Hepatocyte (in vitro differentiated cells): Measurements from ENCODE around the gene HERC4. TPM values are rescaled to one million over a fixed set of nuclear protein-coding genes. Genes with fewer than 3 reads are reported as not detected.
"Not testable (repeated sequence)": the region's sequence is repeated elsewhere in the genome, so short reads cannot be mapped to it uniquely, and the experiment has no call there.

Experiments used
- DNase-seq: peaks from one replicate; pipeline ENCODE4 v3.0.0-alpha.2; 2016; ENCODE audit warnings: low spot score
- H2AFZ ChIP-seq: fragments of 200-600 bp; sonication (generic); 2 replicates; pipeline ENCODE4 v1.6.0; 2016; ENCODE audit warnings: antibody characterized with exemption, mild to moderate bottlenecking
- H3K27ac ChIP-seq: fragments of 200-600 bp; sonication (generic); 2 replicates; pipeline ENCODE4 v1.5.1; 2016; ENCODE audit warnings: mild to moderate bottlenecking
- H3K27me3 ChIP-seq: fragments of 200-600 bp; sonication (generic); 2 replicates; pipeline ENCODE4 v1.6.1; 2016
- H3K36me3 ChIP-seq: fragments of 200-600 bp; sonication (generic); replicated peaks from 2 replicates; pipeline ENCODE4 v1.5.1; 2016; ENCODE audit warnings: low read depth; ENCODE audit not compliant: insufficient read depth
- H3K4me1 ChIP-seq: fragments of 200-600 bp; sonication (generic); 2 replicates; pipeline ENCODE4 v1.5.1; 2016; ENCODE audit warnings: mild to moderate bottlenecking, moderate library complexity; ENCODE audit not compliant: insufficient read depth
- H3K4me2 ChIP-seq: fragments of 200-600 bp; sonication (generic); 2 replicates; pipeline ENCODE4 v1.6.0; 2016
- H3K4me3 ChIP-seq: fragments of 200-600 bp; sonication (generic); 2 replicates; pipeline ENCODE4 v1.5.1; 2016; ENCODE audit warnings: mild to moderate bottlenecking
- H3K79me2 ChIP-seq: fragments of 200-600 bp; sonication (generic); 2 replicates; pipeline ENCODE4 v1.6.0; 2017; ENCODE audit warnings: mild to moderate bottlenecking
- H3K9me2 ChIP-seq: fragments of 200-600 bp; sonication (generic); replicated peaks from 2 replicates; pipeline ENCODE4 v1.6.0; 2017; ENCODE audit warnings: mild to moderate bottlenecking; ENCODE audit not compliant: insufficient read depth
- H3K9me3 ChIP-seq: fragments of 200-600 bp; sonication (generic); 2 replicates; pipeline ENCODE4 v1.5.1; 2016; ENCODE audit warnings: low read depth, mild to moderate bottlenecking
- H4K20me1 ChIP-seq: fragments of 200-600 bp; sonication (generic); 2 replicates; pipeline ENCODE4 v1.6.0; 2016; ENCODE audit warnings: mild to moderate bottlenecking; ENCODE audit not compliant: insufficient read depth, poor library complexity, severe bottlenecking
- EZH2 ChIP-seq: fragments of 200-600 bp; sonication (generic); IDR thresholded peaks from 2 replicates; pipeline ENCODE4 v1.6.1; 2016; ENCODE audit warnings: antibody characterized with exemption, mild to moderate bottlenecking, borderline replicate concordance
- EZH2phosphoT487 ChIP-seq: fragments of 200-600 bp; sonication (generic); IDR thresholded peaks from one replicate; pipeline ENCODE4 v1.6.1; 2018; ENCODE audit warnings: antibody characterized with exemption, mild to moderate bottlenecking, low read depth, moderate library complexity; ENCODE audit not compliant: unreplicated experiment, severe bottlenecking
- WGBS: methylation state at CpG from one replicate; pipeline ENCODE4 v1.1.6; 2016; ENCODE audit warnings: low lambda C conversion rate; ENCODE audit errors: missing lambda C conversion rate; 5-methylcytosine and 5-hydroxymethylcytosine counted together
- polyA plus RNA-seq: library from polyadenylated mRNA; unstranded; fragments of >200 nt; fragmentation: Nextera tagmentation; extraction: Ambion mirVana; gene quantifications from 2 replicates; pipeline ENCODE4 v1.2.1, GENCODE V29; 2016
- small RNA-seq: library from RNA; depleted of rRNA; stranded (forward); fragments of <200 nt; gene quantifications from one replicate; pipeline ENCODE3, GENCODE V24; 2014
- total RNA-seq: library from RNA; depleted of rRNA; stranded (reverse); fragments of >200 nt; gene quantifications from 2 replicates; pipeline ENCODE4 v1.2.3, GENCODE V29; 2014
- TF ChIP-seq, protein P1 (sequence below): fragments of 200-600 bp; sonication (generic); IDR thresholded peaks from 2 replicates; pipeline ENCODE4 v1.5.1; 2016; ENCODE audit warnings: antibody characterized with exemption, mild to moderate bottlenecking; ENCODE audit not compliant: poor library complexity

Gene HERC4
- total and polyA plus RNA-seq, 2 experiments from 2014 or later = 23.3 to 54.0 TPM

DNA sequence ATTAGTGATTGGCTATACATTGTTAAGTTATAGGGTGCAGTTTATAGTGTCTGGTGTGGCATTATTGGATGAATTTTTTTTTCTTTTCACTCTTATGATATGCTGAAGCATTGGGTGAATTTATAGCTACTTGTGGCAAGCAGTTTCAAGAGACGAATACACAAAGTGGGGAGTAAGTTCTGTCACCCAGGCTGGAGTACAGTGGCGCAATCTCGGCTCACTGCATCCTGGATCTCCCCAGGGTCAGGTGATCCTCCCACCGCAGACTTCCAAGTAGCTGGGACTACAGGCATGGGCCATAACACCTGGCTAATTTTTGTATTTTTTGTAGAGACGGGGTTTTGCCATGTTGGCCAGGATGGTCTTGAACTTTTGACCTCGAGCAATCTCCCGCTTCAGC lies 196.9 kb downstream of the HERC4 start:
- no peaks in the 10 kb centered on the region for H3K36me3 ChIP-seq
- no peaks in the 10 kb centered on the region for H3K27me3 ChIP-seq
- no peaks in the 10 kb centered on the region for H3K4me1 ChIP-seq
- H3K9me2 ChIP-seq = no peaks in the 10 kb centered on the region
- 89% methylated on average over 7 of the region's 7 CpGs for WGBS
- H3K4me2 ChIP-seq = no peak overlapping the region
- no peak overlapping the region for H3K27ac ChIP-seq
- TF ChIP-seq EZH2 = no peak
- TF ChIP-seq EZH2phosphoT487 = no peak
- TF ChIP-seq, protein P1, sequence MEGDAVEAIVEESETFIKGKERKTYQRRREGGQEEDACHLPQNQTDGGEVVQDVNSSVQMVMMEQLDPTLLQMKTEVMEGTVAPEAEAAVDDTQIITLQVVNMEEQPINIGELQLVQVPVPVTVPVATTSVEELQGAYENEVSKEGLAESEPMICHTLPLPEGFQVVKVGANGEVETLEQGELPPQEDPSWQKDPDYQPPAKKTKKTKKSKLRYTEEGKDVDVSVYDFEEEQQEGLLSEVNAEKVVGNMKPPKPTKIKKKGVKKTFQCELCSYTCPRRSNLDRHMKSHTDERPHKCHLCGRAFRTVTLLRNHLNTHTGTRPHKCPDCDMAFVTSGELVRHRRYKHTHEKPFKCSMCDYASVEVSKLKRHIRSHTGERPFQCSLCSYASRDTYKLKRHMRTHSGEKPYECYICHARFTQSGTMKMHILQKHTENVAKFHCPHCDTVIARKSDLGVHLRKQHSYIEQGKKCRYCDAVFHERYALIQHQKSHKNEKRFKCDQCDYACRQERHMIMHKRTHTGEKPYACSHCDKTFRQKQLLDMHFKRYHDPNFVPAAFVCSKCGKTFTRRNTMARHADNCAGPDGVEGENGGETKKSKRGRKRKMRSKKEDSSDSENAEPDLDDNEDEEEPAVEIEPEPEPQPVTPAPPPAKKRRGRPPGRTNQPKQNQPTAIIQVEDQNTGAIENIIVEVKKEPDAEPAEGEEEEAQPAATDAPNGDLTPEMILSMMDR = no peak
- no peak for DNase-seq
- H4K20me1 ChIP-seq = no peaks in the 10 kb centered on the region
- no peak overlapping the region for H2AFZ ChIP-seq
- H3K4me3 ChIP-seq = no peak overlapping the region
- H3K79me2 ChIP-seq = no peaks in the 10 kb centered on the region
- no peaks in the 10 kb centered on the region for H3K9me3 ChIP-seq

DNA sequence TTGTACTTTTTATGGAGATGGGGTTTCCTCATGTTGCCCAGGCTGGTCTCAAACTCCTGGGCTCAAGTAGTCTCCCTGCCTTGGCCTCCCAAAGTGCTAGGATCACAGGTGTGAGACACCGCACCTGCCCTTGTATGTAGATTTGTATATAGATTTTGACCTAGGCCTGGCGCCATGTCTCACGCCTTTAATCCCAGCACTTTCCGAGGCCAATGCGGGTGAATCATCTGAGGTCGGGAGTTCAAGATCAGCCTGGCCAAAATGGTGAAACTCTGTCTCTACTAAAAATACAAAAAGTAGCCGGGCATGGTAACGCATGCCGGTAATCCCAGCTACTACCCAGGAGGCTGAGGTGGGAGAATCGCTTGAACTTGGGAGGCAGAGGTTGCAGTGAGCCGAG lies 197.7 kb downstream of the HERC4 start:
- H3K27me3 ChIP-seq, H3K9me3 ChIP-seq, H3K4me3 ChIP-seq, DNase-seq, H3K79me2 ChIP-seq, H3K4me2 ChIP-seq, H3K27ac ChIP-seq, H4K20me1 ChIP-seq, H2AFZ ChIP-seq, H3K4me1 ChIP-seq, H3K9me2 ChIP-seq, H3K36me3 ChIP-seq: not testable (repeated sequence)
- 90% methylated on average over 11 of the region's 11 CpGs for WGBS

DNA sequence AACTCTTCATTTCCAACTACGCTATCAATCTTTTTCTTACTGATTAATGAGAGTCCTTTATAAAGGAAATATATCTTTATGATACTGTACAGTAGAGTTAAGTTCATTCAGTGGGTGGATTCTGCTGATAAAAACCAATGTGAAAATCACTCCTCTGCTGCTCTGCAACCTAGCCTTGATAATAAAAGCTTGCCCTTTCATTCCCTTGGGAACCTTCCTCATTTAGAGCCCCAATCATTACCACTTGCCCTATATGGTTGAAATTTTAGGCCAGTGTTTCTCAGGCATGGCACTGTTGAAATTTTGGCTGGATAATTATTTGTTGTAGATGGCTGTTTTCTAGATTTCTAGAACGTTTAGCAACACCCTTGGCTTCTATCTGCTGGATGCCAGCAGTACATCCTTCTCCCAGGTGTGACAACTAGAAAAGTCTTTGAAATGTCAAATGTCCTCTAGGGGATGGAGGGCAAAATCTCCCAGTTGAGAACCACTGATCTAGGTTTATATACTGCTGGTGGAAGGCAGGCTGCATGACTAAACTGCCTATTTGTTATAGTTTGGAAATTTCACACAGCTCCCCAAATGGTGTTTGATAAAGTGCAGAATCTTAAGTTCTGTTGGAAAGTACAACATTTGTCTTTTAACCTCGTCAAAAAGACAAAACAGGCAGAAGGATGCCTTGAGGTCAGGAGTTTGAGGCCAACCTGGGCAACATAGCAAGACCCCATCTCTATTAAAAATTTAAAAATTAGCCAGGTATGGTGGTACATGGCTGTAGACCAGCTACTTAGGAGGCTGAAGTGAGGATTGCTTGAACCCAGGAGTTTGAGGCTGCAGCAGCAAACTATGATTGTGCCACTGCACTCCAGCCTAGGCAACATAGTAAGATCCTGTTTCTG lies 199.5 kb downstream of the HERC4 start:
- Histone ChIP-seq H3K79me2 (no peaks in the 10 kb centered on the region), H3K4me3 (no peak overlapping the region), H3K4me1 (no peaks in the 10 kb centered on the region), H3K36me3 (no peaks in the 10 kb centered on the region), H3K9me2 (no peaks in the 10 kb centered on the region), H3K4me2 (no peak overlapping the region), H4K20me1 (no peaks in the 10 kb centered on the region), H3K27ac (no peak overlapping the region), H3K9me3 (no peaks in the 10 kb centered on the region), H3K27me3 (no peaks in the 10 kb centered on the region), H2AFZ (no peak overlapping the region)
- TF ChIP-seq EZH2phosphoT487 (no peak), EZH2 (no peak)
- TF ChIP-seq, protein P1 = no peak
- WGBS = 71% methylated on average over 3 of the region's 3 CpGs
- DNase-seq = no peak

Small RNA genes lying within 50 kb of the gene (small RNA-seq; reads per million reads assigned to genes)
- gene RN7SL220P = not detected

Other genes starting within 250 kb of the HERC4 start
- 13.4 and 16.7 TPM in 2 replicates for gene DNAJC12, start 237.1 kb downstream of the HERC4 start, total RNA-seq
- gene DNAJC12, start 237.1 kb downstream of the HERC4 start, polyA plus RNA-seq = 6.2 and 8.1 TPM in 2 replicates
- gene SIRT1, start 190.6 kb downstream of the HERC4 start, total RNA-seq = 21.2 and 24.3 TPM in 2 replicates
- 7.8 and 14.7 TPM in 2 replicates for gene SIRT1, start 190.6 kb downstream of the HERC4 start, polyA plus RNA-seq
- gene MYPN, start 34.2 kb upstream of the HERC4 start, total RNA-seq = not detected in 2 replicates
- gene MYPN, start 34.2 kb upstream of the HERC4 start, polyA plus RNA-seq = not detected in 2 replicates
- 0.17 TPM in 1 of 2 replicates, not detected in the other for gene ATOH7, start 156.8 kb upstream of the HERC4 start, total RNA-seq
- gene ATOH7, start 156.8 kb upstream of the HERC4 start, polyA plus RNA-seq = not detected in 2 replicates